HFF-Myc (cell line): Measurements from ENCODE around the gene EHD4.

Experiments
- DNase-seq: peaks from one replicate; pipeline ENCODE4 v3.0.0-alpha.2; 2011; ENCODE audit warnings: low read depth; ENCODE audit errors: extremely low read depth
- H3K4me3 ChIP-seq: replicated peaks from 2 replicates; pipeline ENCODE4 v1.5.1; 2011; ENCODE audit warnings: low read depth, mild to moderate bottlenecking, control low read depth, low read length
- CTCF ChIP-seq: IDR thresholded peaks from 2 replicates; pipeline ENCODE4 v1.5.1; 2012; ENCODE audit warnings: mild to moderate bottlenecking, low read depth, low read length, control low read depth; ENCODE audit errors: missing control alignments

EHD4 gene

DNA sequence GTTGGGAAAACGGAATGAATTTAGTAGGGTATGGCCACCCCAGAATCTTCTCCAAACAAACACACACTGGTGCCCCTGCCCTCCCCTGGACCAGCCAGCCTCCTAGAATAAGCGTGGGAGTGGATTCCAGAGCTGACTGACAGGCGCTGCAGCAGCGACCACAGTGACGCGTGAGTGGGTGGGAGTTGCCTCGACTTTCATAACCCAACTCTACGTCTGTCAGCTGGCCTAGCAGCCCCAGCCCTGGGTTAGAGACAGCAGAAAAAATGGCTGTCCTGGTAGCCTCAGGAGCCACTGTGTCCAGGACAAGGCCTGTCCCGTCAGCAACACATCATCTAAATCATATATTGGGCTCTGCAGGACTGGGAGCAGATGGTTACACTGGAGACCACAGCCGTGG is 123.7 kb downstream of the EHD4 start:
- H3K4me3 ChIP-seq = no peak overlapping the region
- DNase-seq = no peak
- TF ChIP-seq CTCF = no peak

DNA sequence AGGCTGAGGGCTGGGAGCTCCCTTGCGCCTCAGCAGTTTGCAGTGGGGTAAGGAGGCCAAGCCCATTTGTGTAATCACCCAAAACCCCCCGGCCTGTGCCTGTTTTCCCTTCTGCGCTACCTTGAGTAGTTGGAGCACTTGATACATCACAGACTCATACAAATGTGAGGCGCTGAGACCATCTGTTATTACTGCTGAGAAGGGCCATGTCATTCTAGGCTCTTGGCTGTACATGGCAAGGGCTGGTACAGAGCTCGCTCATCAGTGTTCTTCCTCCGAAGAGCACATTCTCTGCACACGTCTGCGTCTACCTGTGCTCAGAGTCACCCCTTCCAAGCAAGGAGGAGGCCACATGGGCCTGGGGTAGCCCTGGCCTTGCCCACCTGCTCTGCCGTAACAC is 124.4 kb downstream of the EHD4 start:
- TF ChIP-seq CTCF = no peak
- H3K4me3 ChIP-seq = no peak overlapping the region
- no peak for DNase-seq

DNA sequence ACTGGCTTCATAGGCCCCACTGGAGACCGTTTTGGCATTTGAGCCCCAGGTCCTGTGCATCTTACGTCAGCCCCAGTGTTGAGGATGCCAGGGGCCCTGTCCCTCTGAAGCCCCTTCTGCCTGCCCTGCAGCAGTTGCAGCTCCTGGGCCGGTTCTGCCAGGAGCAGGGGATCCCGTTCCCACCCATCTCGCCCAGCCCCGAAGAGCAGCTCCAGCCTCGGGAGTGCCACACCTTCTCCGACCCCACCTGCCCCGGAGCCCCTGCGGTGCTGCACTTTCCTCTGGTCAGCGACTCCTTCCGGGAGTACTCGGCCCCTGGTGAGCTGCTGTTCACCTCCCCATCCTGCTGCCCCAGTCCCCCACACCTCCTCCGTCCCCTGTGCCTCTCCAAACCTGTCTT is 125.2 kb downstream of the EHD4 start:
- DNase-seq = no peak
- no peak for TF ChIP-seq CTCF
- H3K4me3 ChIP-seq = no peak overlapping the region
